Sigmoid colon (tissue), 4 donors: Measurements from ENCODE around the gene MAP10.

Experiments used
- EP300 ChIP-seq, 4 donors: sonication (generic); formaldehyde crosslinking; IDR thresholded peaks; one replicate each; pipeline ENCODE4 v1.6.1; 2017; ENCODE audit warnings: antibody characterized with exemption in 4 of 4
- POLR2AphosphoS5 ChIP-seq, 4 donors: sonication (generic); formaldehyde crosslinking; IDR thresholded peaks; one replicate each; pipeline ENCODE4 v1.6.1; 2017; ENCODE audit warnings: antibody characterized with exemption in 4 of 4

GRCh38 chr1:232766904-232767303, 38.3 kb upstream of the MAP10 start:
- TF ChIP-seq POLR2AphosphoS5 (IDR thresholded peaks at IDR 0.05) (no peak), EP300 (IDR thresholded peaks at IDR 0.05) (no peak)
